ENCODE measurements around the gene FBXL5.

- TF ChIP-seq CTCF (IDR thresholded peaks at IDR 0.05) (no peak), ZFX (IDR thresholded peaks at IDR 0.05; ENCODE audit: borderline replicate concordance) (no peak)
Observed at GRCh38 chr4:15673337-15673736, 18.2 kb upstream of the FBXL5 start.
